Glomerular visceral epithelial cell (primary cell): ENCODE measurements around the gene MUC16.

Experiments
- DNase-seq: peaks from one replicate; pipeline ENCODE4 v3.0.0-alpha.2; 2016; ENCODE audit errors: extremely low spot score

Gene MUC16

DNA sequence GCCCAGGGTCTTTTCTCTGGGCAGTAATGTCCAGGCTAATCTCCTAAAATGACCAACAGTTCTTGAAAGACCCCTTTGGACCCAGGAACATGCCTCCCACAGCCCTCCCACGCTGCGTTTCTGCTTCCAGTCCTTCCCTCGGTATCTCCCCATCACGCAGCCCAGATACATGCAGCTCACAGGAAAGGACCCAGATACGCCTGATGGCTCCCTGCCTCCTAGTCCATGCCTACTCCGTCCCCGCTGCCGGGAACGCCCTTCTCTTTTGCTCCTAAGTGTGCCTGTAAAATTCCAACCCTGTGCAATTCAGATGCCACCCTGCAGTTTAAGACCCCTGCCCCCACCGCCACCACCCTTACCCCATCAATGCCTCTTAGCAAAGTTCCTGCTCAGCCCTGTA lies 778 bp downstream of the MUC16 start:
- no peak for DNase-seq

DNA sequence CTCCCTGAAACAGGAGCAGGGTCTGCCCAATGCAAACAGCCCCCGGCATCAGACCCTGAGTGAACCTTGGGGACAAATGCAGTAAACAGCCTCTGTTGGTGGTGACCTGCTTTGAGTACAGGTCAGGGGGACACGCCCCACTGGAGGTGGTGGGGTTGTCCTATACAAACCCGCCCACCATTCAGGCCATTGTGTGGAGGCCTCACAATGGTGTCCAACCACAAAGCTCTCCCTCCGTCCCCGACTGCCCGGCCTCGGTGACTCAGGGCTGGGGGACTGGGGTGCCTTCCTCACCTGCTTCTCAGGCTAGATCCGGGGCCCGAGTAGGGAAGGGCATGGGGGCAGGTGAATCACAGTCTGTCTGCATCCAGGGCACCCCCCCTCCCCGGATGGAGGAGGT lies 1.5 kb downstream of the MUC16 start:
- no peak for DNase-seq

DNA sequence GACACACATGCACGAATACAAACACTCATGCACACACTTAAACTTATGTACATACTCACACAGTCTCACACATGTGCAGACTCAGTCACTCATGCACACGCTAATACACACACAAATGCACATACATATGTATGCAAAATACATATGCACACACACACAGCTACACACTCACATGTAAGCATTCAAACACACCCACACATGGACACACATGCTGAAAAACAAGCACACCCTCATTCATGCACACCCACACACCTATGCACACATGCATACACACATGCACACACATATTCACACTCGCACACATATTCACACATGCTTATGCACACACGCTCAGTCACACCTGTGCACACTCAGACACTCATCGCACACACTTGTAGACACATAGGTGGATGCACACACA lies 9.3 kb downstream of the MUC16 start:
- DNase-seq, result no peak

DNA sequence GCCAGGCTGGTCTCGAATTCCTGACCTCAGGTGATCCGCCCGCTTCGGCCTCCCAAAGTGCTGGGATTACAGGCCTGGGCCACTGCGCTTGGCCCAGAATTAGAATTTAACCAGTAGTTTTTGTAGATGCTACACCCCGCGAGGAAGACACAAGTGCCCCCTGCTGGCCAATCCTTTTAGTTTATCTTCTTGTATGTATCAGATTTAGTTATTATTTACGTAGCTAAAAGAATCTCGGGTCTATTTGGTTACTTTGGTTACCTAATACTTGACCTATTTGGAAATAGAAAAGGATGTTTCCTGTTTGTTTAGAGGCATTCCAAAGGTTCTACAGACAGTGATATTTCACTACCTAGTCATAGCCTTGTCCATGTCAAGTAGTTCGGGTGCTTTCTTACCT lies 22.0 kb downstream of the MUC16 start:
- DNase-seq, result no peak

DNA sequence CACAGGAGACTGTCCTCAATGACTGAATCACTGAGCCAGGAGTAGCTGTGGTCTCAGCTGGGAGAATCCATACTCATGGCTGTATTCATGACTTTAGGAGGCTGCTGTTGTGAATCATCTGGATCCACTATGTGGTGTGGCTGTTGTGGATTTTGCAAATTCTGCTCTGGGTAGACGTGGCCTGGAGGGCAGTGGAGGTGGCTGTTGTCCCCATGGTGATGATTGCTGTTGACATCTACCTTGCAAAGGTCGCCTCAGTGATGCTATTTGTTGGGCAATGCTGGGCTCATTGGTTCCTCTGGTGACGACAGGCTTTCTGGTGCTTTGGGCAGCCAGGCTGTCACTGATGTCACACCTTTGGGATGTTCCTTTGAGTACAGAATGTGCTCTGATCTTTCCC lies 23.9 kb downstream of the MUC16 start:
- no peak for DNase-seq

DNA sequence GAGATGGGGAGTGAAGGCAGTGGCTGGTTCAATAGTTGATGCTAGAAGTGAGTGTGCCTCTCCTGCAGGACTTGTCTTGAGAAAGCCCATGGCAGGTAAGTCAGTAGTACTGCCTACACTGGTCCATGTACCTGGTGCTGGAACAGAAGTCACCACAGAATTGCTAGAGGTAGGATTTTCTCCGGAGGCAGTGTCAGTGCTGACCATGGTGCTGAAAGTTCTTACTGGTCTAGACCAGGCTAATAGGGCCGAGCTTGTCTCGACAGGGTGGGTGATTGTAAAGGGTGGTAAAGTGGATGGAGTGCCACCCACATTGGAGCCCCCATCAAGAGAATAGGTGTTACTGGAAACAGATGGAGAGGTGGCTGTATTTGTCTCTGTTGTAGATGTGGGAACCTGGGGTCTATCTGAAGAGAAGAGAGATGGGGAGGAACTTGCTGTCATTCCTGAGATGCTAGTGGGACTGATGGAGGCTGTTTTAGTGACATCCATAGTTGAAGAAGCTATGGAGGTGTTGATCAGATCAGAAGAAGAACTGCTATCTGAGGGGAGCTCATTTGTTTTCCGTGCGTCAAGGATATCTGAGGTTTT lies 36.6 kb downstream of the MUC16 start:
- DNase-seq, result no peak

DNA sequence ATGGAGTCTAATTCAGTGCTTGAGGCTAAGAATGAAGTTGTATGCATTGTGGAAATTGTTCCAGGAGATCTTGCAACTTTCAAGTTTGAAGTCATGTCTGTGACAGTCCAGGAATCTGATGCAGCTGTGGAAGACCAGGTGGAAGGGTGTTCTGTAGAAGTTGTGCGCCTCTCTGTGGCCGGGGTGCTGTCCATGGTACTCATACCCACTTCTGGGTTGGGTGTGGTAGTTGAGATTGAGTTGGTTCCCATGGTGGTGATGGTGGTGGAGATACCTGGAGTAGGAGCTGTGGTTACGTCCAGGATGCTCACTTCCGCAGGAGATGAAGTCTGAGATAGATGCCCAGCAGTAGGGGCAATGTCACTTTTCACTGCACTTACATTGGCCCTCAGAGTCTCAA lies 44.3 kb downstream of the MUC16 start:
- no peak for DNase-seq
